ENCODE data around the gene ESRRA. TPM values are rescaled to one million over a fixed set of nuclear protein-coding genes. Genes with fewer than 3 reads are reported as not detected.
A peak's percentile ranks its signal among the peaks of the same experiment; 100 is the strongest.

Gene ESRRA
- total RNA-seq, 1 experiment from 2014 or later: 66.9 TPM

DNA sequence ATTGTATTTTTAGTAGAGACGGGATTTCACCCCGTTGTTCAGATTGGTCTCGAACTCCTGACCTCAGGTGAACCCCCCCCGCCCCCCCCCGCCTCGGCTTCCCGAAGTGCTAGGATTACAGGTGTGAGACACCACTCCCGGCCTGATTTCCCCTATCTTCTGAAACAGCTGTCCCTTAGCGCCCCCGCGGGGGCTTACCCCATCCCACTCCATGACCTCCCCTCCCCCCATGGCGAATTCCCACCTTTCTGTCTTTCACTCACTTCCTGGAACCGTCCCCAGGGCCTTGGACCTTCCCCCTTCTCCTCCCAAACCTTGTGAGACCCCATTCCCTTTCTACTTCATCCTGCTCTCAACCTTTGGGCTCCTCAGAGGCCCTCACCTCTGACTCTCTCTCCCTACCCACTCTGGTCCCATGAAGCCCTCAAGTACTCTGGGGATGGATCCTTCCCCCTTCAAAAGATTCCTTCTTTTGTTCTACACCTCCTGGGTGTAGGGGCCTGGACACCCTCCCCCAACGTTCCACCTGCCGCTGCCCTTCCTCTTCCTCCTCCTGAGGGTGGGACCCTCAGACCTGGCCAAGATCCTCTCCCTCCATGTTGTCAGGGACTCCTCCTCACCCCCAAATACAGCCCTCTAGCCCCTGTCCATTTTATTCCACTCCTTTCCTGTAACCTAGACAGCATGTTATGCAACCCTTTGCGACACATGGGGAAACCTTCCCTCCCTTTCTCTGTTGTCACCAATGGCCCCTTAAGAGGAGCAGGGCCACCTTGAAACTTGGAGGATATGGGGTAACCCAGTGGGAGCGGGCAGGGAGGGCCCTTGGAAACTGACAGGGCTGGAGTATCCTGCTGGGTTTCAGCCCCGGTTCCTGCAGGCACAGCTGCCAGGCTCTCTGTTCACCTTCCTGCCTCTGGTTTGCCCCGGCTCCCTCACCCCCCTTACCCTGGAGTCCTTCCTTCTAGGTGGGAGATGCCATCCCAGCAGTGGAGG, 13.7 kb downstream of the ESRRA start:
- H3K27ac Mint-ChIP-seq (ENCODE audit: unreplicated experiment): peak overlapping the region; percentile 97
- peaks cover 70% of the 10 kb centered on the region for H3K36me3 Mint-ChIP-seq (ENCODE audit: insufficient read depth, unreplicated experiment)
- Histone ChIP-seq H3K9me3 (no peaks in the 10 kb centered on the region), H3K4me1 (peaks cover 21% of the 10 kb centered on the region), H3K27me3 (replicated peaks; ENCODE audit: control insufficient read depth, insufficient read depth, low read length) (no peaks in the 10 kb centered on the region), H3K36me3 (ENCODE audit: control insufficient read depth, insufficient read depth, low read length) (peaks cover 5% of the 10 kb centered on the region), H3K4me3 (ENCODE audit: low read depth, low read length) (peak overlapping the region; percentile 70)
- intact Hi-C loops (cut with micrococcal nuclease; ENCODE audit: unreplicated experiment): loop anchor here (5.0 kb wide), 1 partner anchor 88 kb away; no protein-coding TSS in a partner anchor
- DNase-seq: peak in 1 of 2 experiments; percentile 29
- CTCF ChIA-PET: interaction anchor here (0.6 to 3.6 kb wide), 10 partner anchors 9 to 238 kb away, joined by 3 to 274 read pairs (median 17); partner anchors contain the start of genes CATSPERZ and ESRRA
- H3K4me1 Mint-ChIP-seq (ENCODE audit: low read depth, unreplicated experiment): peaks cover 24% of the 10 kb centered on the region
- TF ChIP-seq, protein P1, sequence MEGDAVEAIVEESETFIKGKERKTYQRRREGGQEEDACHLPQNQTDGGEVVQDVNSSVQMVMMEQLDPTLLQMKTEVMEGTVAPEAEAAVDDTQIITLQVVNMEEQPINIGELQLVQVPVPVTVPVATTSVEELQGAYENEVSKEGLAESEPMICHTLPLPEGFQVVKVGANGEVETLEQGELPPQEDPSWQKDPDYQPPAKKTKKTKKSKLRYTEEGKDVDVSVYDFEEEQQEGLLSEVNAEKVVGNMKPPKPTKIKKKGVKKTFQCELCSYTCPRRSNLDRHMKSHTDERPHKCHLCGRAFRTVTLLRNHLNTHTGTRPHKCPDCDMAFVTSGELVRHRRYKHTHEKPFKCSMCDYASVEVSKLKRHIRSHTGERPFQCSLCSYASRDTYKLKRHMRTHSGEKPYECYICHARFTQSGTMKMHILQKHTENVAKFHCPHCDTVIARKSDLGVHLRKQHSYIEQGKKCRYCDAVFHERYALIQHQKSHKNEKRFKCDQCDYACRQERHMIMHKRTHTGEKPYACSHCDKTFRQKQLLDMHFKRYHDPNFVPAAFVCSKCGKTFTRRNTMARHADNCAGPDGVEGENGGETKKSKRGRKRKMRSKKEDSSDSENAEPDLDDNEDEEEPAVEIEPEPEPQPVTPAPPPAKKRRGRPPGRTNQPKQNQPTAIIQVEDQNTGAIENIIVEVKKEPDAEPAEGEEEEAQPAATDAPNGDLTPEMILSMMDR (IDR thresholded peaks at IDR 0.05; ENCODE audit: insufficient read depth in 1 of 2, low read depth in 1 of 2, low read length in 1 of 2, severe bottlenecking in 1 of 2, unreplicated experiment in 1 of 2): no peak
- H3K4me3 Mint-ChIP-seq (ENCODE audit: unreplicated experiment): peak overlapping the region; percentile 84
- BruUV-seq (replicated peaks): TSS peak; percentile 39
- POLR2A ChIA-PET: interaction anchor here (2.1 to 2.6 kb wide), 3 partner anchors 14 to 460 kb away, joined by 5 to 86 read pairs (median 13); partner anchors contain the start of genes ESRRA and SF1
- no peaks in the 10 kb centered on the region for H3K9me3 Mint-ChIP-seq (ENCODE audit: unreplicated experiment)
- H3K27me3 Mint-ChIP-seq (ENCODE audit: insufficient read depth, unreplicated experiment): no peaks in the 10 kb centered on the region

GRCh38 chr11:64320556-64320955, 15.2 kb downstream of the ESRRA start:
- peaks cover 24% of the 10 kb centered on the region for H3K4me1 Mint-ChIP-seq (ENCODE audit: low read depth, unreplicated experiment)
- ChIA-PET CTCF (interaction anchor here (0.6 to 1.5 kb wide), 2 partner anchors 34 to 1332 kb away, joined by 3 to 4 read pairs; no protein-coding TSS in a partner anchor), POLR2A (no interaction called here)
- H3K9me3 Mint-ChIP-seq (ENCODE audit: unreplicated experiment): no peaks in the 10 kb centered on the region
- BruUV-seq (replicated peaks): no TSS peak
- H3K36me3 ChIP-seq (ENCODE audit: control insufficient read depth, insufficient read depth, low read length): peaks cover 1% of the 10 kb centered on the region
- no peaks in the 10 kb centered on the region for H3K27me3 ChIP-seq (replicated peaks; ENCODE audit: control insufficient read depth, insufficient read depth, low read length)
- TF ChIP-seq, protein P1 (IDR thresholded peaks at IDR 0.05; ENCODE audit: insufficient read depth in 1 of 2, low read depth in 1 of 2, low read length in 1 of 2, severe bottlenecking in 1 of 2, unreplicated experiment in 1 of 2): no peak
- H3K9me3 ChIP-seq: no peaks in the 10 kb centered on the region
- intact Hi-C loops (cut with micrococcal nuclease; ENCODE audit: unreplicated experiment): no loop called here
- peak overlapping the region; percentile 9 for H3K4me3 Mint-ChIP-seq (ENCODE audit: unreplicated experiment)
- no peaks in the 10 kb centered on the region for H3K27me3 Mint-ChIP-seq (ENCODE audit: insufficient read depth, unreplicated experiment)
- H3K36me3 Mint-ChIP-seq (ENCODE audit: insufficient read depth, unreplicated experiment): peaks cover 57% of the 10 kb centered on the region
- no peak for DNase-seq
- H3K27ac Mint-ChIP-seq (ENCODE audit: unreplicated experiment): peak overlapping the region; percentile 34
- no peak overlapping the region for H3K4me3 ChIP-seq (ENCODE audit: low read depth, low read length)
- peaks cover 21% of the 10 kb centered on the region for H3K4me1 ChIP-seq

GRCh38 chr11:64321026-64321425, 15.7 kb downstream of the ESRRA start:
- Histone ChIP-seq H3K4me3 (ENCODE audit: low read depth, low read length) (no peak overlapping the region), H3K4me1 (peaks cover 21% of the 10 kb centered on the region), H3K27me3 (replicated peaks; ENCODE audit: control insufficient read depth, insufficient read depth, low read length) (no peaks in the 10 kb centered on the region), H3K9me3 (no peaks in the 10 kb centered on the region), H3K36me3 (ENCODE audit: control insufficient read depth, insufficient read depth, low read length) (peaks cover 1% of the 10 kb centered on the region)
- no peak for DNase-seq
- ChIA-PET CTCF (interaction anchor here (1.5 kb wide), 1 partner anchor 34 kb away, joined by 3 read pairs; no protein-coding TSS in a partner anchor), POLR2A (no interaction called here)
- intact Hi-C loops (cut with micrococcal nuclease; ENCODE audit: unreplicated experiment): no loop called here
- Mint-ChIP-seq H3K36me3 (ENCODE audit: insufficient read depth, unreplicated experiment) (peaks cover 57% of the 10 kb centered on the region), H3K27ac (ENCODE audit: unreplicated experiment) (peak overlapping the region; percentile 34), H3K9me3 (ENCODE audit: unreplicated experiment) (no peaks in the 10 kb centered on the region), H3K4me1 (ENCODE audit: low read depth, unreplicated experiment) (peaks cover 24% of the 10 kb centered on the region), H3K4me3 (ENCODE audit: unreplicated experiment) (no peak overlapping the region), H3K27me3 (ENCODE audit: insufficient read depth, unreplicated experiment) (no peaks in the 10 kb centered on the region)
- TF ChIP-seq, protein P1 (IDR thresholded peaks at IDR 0.05; ENCODE audit: insufficient read depth in 1 of 2, low read depth in 1 of 2, low read length in 1 of 2, severe bottlenecking in 1 of 2, unreplicated experiment in 1 of 2): no peak
- no TSS peak for BruUV-seq (replicated peaks)
